ENCODE results near the gene MAGI2.

Gene MAGI2

GRCh38 chr7:79376299-79377025, 77.0 kb downstream of the MAGI2 start:
- no peak for DNase-seq (ENCODE audit: low spot score)

GRCh38 chr7:79361214-79361613, 92.3 kb downstream of the MAGI2 start:
- DNase-seq (ENCODE audit: low spot score) = no peak

DNA sequence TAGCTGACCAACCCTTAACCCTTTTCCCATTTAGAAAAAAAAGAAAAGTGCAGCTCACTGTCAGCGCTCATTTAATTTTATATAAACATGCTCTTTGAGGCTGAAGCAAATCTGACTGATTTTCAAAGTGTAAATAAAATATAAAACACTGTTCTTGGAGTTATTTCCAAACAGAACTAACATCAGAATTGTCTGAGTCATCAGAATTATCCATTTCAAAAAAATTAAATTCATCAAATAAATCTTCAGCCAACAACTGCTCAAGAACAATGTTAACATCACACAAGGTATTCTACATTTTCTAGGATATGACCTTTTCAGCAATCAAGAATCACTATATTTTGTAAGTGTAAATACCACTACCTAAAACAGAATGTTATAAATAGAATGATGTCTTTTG, 93.6 kb downstream of the MAGI2 start:
- DNase-seq (ENCODE audit: low spot score) = no peak

- no peak for DNase-seq (ENCODE audit: low spot score)
Observed at GRCh38 chr7:79357101-79357500, 96.4 kb downstream of the MAGI2 start.

- DNase-seq (ENCODE audit: low spot score) = no peak
Observed at GRCh38 chr7:79353720-79354468, 99.6 kb downstream of the MAGI2 start.

GRCh38 chr7:79352323-79352722, 101.1 kb downstream of the MAGI2 start:
- DNase-seq (ENCODE audit: low spot score) = no peak

DNA sequence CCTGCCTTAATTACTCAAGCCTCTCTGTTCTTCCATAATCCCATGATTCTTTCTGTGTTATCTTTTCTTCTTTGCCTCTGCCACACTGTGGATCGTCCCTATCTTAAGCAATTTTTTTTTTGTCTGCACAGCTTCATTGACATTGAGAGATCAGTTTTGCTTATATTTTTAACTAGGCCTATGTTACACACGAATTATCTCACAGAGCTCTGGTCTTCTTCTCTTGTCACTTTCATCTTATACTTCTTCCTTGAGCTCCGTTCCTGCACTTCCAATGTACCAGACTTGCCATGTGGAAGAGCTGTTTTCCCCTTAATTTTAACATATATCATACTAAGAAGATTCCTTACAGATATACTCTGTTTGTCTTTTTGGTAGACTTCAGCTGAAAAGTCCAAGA, 106.1 kb downstream of the MAGI2 start:
- no peak for DNase-seq (ENCODE audit: low spot score)

DNA sequence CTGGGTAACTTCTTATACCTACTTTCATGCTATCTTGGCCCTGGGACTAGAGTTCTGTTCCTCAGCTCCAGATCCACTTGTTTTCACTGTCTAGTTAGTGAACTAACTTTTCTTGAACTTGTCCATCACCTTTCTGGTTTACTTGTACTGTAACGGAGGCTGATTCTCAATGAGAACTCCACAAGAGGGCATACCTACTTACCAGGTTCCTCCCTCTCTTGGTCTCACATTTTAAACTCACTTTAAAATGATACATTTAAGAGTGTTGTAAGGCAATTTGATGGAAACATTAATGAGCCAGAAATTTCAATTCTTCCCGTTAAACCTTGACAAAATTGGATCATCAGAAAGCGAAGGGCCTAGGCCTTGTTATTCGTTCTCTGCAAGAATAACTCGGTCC, 111.6 kb downstream of the MAGI2 start:
- DNase-seq (ENCODE audit: low spot score) = no peak

GRCh38 chr7:79340212-79340611, 113.3 kb downstream of the MAGI2 start:
- DNase-seq (ENCODE audit: low spot score) = peak; percentile 20

DNA sequence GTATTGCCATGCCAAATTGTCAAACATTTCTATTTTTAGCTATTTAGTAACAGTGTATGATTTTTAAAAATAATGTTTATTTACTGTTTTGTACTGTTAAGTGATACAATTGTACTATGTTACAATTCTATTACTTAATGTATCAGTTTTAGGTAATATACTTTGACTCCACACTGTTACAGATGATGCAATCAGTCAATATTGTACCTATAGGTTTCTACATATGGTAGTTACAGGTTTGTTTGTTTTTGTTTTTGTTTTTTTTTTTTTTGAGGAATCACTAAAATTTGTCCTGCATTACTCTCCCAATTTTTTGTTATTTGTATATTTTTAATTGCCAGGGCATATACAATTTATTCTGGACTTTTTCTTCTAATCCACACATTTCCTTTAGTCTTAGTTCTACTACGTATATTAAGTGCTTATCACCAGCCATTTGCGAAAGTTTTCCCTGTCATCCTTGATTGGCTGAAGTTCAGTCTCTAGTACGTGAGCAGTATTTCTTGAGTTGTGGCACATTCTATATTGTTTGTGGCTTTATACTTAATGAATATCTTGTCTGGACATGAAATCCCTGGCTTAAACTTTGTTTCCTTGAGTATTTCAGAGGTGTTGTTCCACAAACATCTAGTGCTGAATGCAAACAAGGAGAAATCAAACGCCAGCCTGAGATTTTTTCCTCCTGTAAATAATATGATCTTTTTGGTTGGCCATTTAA, 114.1 kb downstream of the MAGI2 start:
- DNase-seq (ENCODE audit: low spot score) = no peak

DNA sequence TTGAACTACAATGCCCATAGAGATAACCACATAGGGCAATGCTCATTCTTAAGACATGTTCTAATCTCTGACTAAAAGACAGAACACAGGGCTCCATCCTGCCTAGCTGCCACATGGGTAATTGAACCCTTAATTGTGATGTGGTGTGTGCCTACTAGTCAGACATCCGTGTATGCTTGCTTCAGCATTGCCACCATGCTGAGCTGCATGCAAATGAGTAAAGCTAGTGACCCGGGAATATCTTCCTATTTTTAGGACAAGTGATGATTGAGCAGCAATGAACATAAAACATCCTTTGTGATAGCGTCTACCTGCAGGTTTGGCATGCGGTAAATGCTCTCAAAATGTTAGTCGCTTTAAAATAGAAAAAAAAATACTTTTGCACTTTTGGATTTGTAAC, 115.8 kb downstream of the MAGI2 start:
- no peak for DNase-seq (ENCODE audit: low spot score)

- no peak for DNase-seq (ENCODE audit: low spot score)
Observed at GRCh38 chr7:79334841-79335240, 118.6 kb downstream of the MAGI2 start.

DNA sequence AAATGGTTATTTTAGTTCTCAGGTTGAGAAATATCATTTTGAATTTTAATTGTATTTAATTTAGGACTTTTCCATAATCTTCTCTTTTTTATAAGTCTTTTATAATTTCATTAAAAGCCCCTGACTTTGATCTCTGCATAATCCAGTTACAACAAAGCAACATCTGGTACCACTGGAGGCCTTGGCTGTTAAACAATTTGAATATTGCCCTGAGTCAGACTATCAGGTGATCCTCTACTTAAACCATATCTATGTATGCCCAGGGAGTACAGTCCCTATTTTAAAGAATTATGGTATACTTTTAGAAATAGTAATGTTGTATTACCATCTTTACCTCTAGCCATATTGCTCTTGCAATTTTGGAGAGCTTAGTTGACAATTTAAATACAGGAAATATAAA, 119.1 kb downstream of the MAGI2 start:
- no peak for DNase-seq (ENCODE audit: low spot score)

GRCh38 chr7:79332091-79332490, 121.4 kb downstream of the MAGI2 start:
- peak; percentile 34 for DNase-seq (ENCODE audit: low spot score)

GRCh38 chr7:79329464-79329863, 124.0 kb downstream of the MAGI2 start:
- DNase-seq (ENCODE audit: low spot score) = no peak

- DNase-seq (ENCODE audit: low spot score) = no peak
Observed at GRCh38 chr7:79320741-79321473, 132.6 kb downstream of the MAGI2 start.

DNA sequence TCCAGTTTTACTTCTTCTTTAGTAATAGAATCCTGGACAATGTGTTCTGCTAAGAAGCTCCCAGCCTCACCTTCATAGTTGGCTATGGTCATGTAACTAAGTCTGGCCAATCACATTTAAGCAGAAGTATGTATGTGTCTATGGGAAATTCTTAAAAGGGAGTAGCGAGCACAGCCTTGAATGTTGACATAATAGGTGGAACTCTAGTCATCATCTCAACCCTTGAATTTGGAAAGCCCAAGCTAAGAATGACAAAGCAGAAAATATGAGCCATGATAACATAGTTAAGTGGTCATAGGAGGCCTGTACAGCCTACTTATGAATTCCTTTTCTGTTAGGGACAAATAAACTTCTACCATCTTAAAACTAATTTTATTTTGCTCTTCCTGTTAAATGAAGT, 134.1 kb downstream of the MAGI2 start:
- DNase-seq (ENCODE audit: low spot score) = no peak

- DNase-seq (ENCODE audit: low spot score) = peak; percentile 47
Observed at GRCh38 chr7:79317728-79318127, 135.7 kb downstream of the MAGI2 start.

DNA sequence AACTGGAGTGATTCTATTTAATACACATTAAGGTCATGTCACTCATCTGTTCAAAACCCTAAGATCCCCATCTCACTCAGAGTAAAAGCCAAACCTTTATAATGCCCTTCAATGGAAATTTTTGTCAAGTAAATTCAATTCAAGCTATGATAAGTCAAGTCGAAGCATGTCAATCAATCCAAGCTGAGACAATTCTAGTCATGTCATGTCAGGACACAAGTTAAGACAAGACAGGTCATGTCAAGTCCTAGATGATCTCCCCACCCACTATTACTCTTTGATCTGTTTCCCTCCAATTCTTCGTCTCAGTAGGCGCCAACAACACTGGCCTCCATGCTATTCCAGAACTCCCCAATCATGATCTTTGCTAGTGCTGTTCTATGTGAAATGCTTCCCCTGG, 141.4 kb downstream of the MAGI2 start:
- DNase-seq (ENCODE audit: low spot score) = no peak

- no peak for DNase-seq (ENCODE audit: low spot score)
Observed at GRCh38 chr7:79308192-79308591, 145.3 kb downstream of the MAGI2 start.

DNA sequence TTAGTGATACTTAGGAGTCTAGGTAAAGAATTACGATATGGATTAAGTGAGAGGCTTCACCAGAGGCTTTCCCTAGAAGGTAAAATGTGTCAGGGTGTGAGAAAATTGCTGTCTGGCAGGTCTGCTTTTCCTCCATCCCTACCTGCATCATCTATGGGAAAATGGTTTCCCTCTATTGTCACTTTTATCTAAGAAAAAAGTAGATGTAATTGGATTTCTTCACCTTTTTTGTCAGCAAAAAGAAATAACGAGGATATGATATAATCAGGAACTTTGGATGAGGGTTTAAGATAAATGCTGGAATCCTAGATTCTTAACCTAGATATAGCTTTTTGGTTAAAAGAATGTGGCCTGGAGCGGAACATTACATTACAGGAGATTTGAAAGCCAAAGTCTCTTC, 146.1 kb downstream of the MAGI2 start:
- DNase-seq (ENCODE audit: low spot score) = no peak

DNA sequence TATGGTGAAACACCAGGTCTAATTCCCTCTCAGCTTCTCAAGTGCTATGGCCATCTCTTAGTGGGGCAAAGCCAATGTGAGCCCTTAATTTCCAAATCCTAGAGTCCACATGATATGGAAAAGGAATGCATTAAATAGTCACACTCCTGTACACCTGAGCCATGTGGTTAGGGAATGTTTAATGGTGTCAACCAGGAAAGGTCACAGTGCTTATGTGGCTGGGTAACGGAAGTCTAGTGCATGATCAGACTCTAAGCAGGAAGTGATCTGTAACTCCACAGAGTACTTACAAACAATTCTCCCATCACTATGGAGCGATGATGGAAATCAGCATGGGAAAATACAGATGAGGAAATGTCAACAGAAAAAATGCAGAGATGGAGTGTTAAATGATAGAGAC, 148.8 kb downstream of the MAGI2 start:
- DNase-seq (ENCODE audit: low spot score) = no peak

Data from GM03348 (cell line).